ENCODE data around the gene NPR2.

NPR2 gene

DNA sequence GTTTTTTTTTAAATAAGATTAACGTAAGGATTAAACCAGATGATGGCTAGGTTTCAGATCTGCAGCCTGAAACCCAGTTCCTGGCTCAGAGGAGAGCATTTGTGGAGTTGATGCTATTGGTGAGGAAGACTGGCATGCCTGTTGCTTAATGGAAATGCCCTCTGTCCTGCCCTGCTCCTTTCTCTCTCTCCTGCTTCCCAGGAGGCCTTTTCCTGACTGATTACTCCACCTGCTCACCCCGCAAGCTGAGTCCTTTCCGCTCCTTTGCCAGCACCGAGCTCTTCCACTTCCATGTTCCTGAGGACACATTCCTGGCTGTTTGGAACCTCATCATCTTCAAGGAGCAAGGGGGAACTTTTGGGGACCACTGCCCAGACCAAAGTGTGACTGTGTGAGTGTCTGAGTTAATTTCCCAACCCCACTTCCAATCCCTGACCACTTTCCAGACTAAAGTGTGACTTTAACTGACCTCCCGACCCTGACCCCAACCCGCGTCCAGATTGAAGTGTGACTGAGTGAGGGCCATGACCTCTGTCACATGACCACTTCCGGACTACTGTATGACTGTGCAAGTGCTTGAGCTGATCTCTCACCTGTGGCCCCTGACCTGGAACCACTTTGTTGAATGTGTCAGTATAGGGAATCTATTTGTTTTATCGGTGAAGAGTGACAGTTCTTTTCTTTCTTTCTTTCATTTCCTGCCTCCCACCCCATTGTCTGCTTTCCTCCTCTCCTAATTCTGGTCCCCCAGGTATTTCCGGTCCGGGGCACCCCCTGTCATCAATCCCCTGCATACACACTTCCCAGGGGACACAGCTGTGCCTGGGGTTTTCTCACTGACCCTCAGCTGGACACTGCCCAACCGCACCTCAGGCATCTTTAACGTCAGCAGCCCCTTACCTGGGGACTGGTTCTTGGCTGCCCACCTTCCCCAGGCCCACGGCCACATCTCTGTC lies 43.1 kb downstream of the NPR2 start:
- Histone ChIP-seq H2AFZ (ENCODE audit: low read depth, low read length) (no peak overlapping the region), H3K4me1 (ENCODE audit: insufficient read depth, low read length) (peaks cover 12% of the 10 kb centered on the region), H3K4me3 (ENCODE audit: low read length) (no peak overlapping the region), H3K27me3 (ENCODE audit: insufficient read depth, low read length) (no peaks in the 10 kb centered on the region), H3K36me3 (ENCODE audit: insufficient read depth, low read length) (peaks cover 17% of the 10 kb centered on the region), H3K9me3 (ENCODE audit: low read length) (peaks cover 2% of the 10 kb centered on the region)

DNA sequence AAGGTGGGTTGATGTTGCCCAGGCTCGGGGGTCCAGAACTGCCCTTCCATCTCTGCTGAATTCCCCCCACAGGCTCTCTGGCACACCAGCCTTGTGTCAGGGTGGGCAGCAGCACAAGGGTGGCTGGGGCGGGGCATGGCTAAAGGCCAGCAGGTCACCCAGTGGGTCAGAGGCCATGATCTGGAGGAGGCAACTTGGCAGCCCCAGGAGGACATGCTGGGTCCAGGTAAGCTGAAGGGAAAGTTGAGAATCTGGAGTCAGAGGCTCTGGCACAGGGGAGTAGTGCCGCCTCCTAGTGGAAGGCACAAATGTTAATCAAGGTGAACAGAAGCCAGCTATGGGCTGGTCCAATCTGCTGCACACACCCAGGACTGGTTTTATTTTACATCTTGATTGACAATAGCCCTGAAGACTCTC lies 43.8 kb downstream of the NPR2 start:
- Histone ChIP-seq H2AFZ (ENCODE audit: low read depth, low read length) (no peak overlapping the region), H3K27me3 (ENCODE audit: insufficient read depth, low read length) (no peaks in the 10 kb centered on the region), H3K4me3 (ENCODE audit: low read length) (no peak overlapping the region), H3K4me1 (ENCODE audit: insufficient read depth, low read length) (peaks cover 6% of the 10 kb centered on the region), H3K36me3 (ENCODE audit: insufficient read depth, low read length) (peaks cover 17% of the 10 kb centered on the region), H3K9me3 (ENCODE audit: low read length) (peaks cover 2% of the 10 kb centered on the region)

DNA sequence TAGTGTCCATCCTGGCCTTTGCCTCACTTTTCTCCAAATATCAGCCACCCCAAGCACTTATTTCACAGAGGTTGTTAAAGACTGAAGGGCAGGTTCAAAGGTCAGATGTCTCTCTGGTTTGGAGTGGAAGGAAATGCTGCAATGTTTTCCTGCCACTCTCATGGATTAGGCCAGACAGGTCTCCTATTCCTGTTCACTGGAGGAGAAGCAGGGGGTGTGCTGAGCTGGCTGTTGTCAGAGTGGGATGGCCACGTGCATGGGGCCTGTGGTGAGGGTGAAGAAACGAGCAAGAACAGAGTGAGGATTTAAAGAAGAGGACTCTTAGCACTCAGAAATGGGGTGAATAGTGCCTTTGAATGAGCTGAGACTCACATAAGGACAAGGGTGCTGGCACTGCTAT lies 44.4 kb downstream of the NPR2 start:
- H3K27me3 ChIP-seq (ENCODE audit: insufficient read depth, low read length): no peaks in the 10 kb centered on the region

DNA sequence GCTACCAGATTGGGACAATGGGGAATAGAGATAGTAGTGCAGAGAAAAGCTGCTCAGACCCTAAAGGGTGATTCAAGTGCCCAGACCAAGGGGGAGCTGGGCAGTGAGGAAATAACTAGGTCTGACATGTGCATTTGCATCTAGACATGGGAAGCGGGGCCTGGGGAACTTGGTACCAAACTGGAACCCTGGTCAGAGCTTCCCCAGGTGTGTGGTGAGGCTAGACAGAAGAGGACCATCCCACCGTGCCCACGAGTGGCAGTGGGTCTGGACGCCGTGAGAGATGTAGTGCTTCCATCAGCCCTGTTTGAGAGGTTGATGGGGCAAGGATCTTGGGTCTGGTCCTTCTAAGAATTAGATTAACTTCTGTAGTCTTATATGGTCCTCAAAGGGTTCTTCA lies 45.2 kb downstream of the NPR2 start:
- no peak overlapping the region for H2AFZ ChIP-seq (ENCODE audit: low read depth, low read length)
- no peaks in the 10 kb centered on the region for H3K4me1 ChIP-seq (ENCODE audit: insufficient read depth, low read length)

More for the DNA sequence above, 44.4 kb downstream of the NPR2 start:
- peaks cover 2% of the 10 kb centered on the region for H3K9me3 ChIP-seq (ENCODE audit: low read length)
- no peak overlapping the region for H3K4me3 ChIP-seq (ENCODE audit: low read length)
- H3K36me3 ChIP-seq (ENCODE audit: insufficient read depth, low read length): peaks cover 17% of the 10 kb centered on the region
- peaks cover under 1% of the 10 kb centered on the region for H3K4me1 ChIP-seq (ENCODE audit: insufficient read depth, low read length)
- H2AFZ ChIP-seq (ENCODE audit: low read depth, low read length): no peak overlapping the region

DNA sequence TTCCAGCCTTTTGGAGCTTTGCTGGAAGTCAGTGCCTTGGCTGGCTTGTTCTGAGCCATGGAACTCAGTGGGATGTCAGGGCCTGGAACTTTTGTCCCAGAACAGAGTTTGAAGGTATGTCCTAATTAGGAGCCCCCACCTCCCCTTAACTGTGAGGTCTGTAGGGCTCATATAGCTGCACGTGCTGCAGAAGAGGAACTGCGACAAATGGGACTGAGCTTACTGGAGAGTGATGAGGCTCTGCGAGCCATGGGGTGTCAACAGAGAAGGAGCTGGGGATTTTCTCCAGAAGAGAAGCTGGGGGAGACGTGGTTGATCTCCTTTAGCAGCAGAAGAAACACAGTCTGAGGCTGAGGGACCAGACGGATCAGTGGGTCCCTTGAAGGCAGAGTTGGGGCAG lies 48.5 kb downstream of the NPR2 start:
- H3K4me1 ChIP-seq (ENCODE audit: insufficient read depth, low read length): no peaks in the 10 kb centered on the region
- no peaks in the 10 kb centered on the region for H3K27me3 ChIP-seq (ENCODE audit: insufficient read depth, low read length)

More for the DNA sequence above, 45.2 kb downstream of the NPR2 start:
- no peaks in the 10 kb centered on the region for H3K27me3 ChIP-seq (ENCODE audit: insufficient read depth, low read length)
- H3K36me3 ChIP-seq (ENCODE audit: insufficient read depth, low read length): peaks cover 17% of the 10 kb centered on the region
- no peak overlapping the region for H3K4me3 ChIP-seq (ENCODE audit: low read length)
- peaks cover 2% of the 10 kb centered on the region for H3K9me3 ChIP-seq (ENCODE audit: low read length)

DNA sequence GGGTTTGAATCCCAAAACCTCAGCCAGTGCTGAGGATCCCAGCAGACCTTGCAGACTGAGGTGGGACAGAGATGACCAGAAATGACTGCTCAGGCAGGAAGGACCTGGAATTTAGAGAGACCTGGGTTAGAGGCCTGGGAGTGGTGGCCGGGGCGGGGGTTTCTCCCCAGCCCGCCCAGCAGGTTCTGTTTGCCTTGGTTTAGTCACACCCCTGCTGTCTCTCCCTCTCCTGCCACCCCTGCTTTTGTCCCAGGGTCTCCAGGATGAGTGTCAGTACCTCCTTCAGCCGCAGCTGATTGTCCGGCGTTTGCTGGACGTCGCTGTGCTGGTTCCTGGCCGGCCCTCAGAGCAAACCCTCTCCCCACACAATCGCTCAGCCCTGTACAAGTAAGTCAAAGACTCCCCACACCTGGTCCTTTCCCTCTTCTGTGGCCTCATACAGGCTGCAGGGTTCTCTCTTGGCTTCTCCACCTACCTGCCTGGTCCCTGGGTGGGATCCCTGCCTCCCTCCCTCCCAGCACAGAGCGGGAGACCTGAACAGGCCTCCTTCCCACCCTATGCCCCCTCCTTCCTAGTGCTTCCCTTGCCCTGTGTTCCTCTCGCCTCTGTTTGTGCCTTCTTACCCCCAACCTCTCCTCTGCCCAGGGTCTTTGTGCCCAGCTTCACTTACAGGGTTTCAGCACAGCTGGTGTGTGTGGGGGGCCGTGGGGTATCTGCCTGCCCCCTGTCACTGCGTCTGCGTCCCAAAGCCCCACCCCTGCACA lies 49.7 kb downstream of the NPR2 start:
- no peak overlapping the region for H3K4me3 ChIP-seq (ENCODE audit: low read length)
- peaks cover 18% of the 10 kb centered on the region for H3K36me3 ChIP-seq (ENCODE audit: insufficient read depth, low read length)
- H2AFZ ChIP-seq (ENCODE audit: low read depth, low read length): no peak overlapping the region
- H3K4me1 ChIP-seq (ENCODE audit: insufficient read depth, low read length): no peaks in the 10 kb centered on the region
- peaks cover 2% of the 10 kb centered on the region for H3K9me3 ChIP-seq (ENCODE audit: low read length)
- no peaks in the 10 kb centered on the region for H3K27me3 ChIP-seq (ENCODE audit: insufficient read depth, low read length)

More for the DNA sequence above, 48.5 kb downstream of the NPR2 start:
- Histone ChIP-seq H3K4me3 (ENCODE audit: low read length) (no peak overlapping the region), H3K9me3 (ENCODE audit: low read length) (peaks cover 2% of the 10 kb centered on the region), H3K36me3 (ENCODE audit: insufficient read depth, low read length) (peaks cover 22% of the 10 kb centered on the region), H2AFZ (ENCODE audit: low read depth, low read length) (no peak overlapping the region)

DNA sequence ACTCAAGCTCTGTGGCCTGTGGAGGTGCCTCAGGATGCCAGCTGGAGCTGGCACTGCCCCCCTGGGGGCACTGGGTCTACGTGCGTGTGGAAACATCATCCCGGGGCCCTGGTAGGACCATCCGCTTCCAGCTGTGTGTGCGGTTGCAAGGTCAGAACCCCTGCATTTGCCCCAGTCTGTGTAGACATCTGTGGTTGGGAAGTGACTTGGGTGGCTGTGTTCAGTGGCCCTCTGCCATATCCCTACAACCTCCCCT lies 50.2 kb downstream of the NPR2 start:
- no peak overlapping the region for H2AFZ ChIP-seq (ENCODE audit: low read depth, low read length)
- peaks cover 19% of the 10 kb centered on the region for H3K36me3 ChIP-seq (ENCODE audit: insufficient read depth, low read length)
- H3K4me1 ChIP-seq (ENCODE audit: insufficient read depth, low read length): no peaks in the 10 kb centered on the region

DNA sequence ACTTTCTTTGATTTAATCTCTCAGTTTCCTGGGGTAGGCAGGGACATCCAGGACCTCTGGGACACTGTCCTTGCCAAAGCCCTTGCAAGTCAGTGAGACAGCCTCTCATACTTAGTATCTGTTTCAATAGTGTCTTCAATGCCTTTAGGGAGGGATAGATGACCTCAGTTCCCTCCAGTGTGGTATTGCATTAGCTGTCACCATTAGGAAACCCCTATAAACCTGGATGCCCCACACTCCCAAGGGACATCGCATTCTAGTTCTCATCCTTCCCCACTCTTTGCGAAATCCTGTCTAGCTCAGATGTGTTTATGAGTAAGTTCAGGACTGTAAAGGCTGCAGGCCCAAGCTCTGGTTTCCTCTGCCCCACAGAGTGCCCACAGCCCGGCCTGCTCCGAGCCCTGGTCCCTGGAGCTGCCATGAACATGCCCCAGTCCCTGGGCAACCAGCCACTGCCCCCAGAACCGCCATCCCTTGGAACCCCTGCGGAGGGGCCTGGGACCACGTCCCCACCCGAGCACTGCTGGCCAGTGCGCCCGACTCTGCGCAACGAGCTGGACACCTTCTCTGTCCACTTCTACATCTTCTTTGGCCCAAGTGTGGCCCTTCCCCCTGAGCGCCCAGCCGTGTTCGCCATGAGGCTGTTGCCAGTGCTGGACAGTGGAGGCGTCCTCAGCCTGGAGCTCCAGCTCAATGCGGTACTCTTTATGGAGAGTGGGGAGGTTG lies 50.8 kb downstream of the NPR2 start:
- H3K4me3 ChIP-seq (ENCODE audit: low read length): no peak overlapping the region
- no peaks in the 10 kb centered on the region for H3K4me1 ChIP-seq (ENCODE audit: insufficient read depth, low read length)
- no peak overlapping the region for H2AFZ ChIP-seq (ENCODE audit: low read depth, low read length)
- no peaks in the 10 kb centered on the region for H3K27me3 ChIP-seq (ENCODE audit: insufficient read depth, low read length)
- peaks cover 1% of the 10 kb centered on the region for H3K9me3 ChIP-seq (ENCODE audit: low read length)
- peaks cover 23% of the 10 kb centered on the region for H3K36me3 ChIP-seq (ENCODE audit: insufficient read depth, low read length)

More for the DNA sequence above, 50.2 kb downstream of the NPR2 start:
- Histone ChIP-seq H3K27me3 (ENCODE audit: insufficient read depth, low read length) (no peaks in the 10 kb centered on the region), H3K4me3 (ENCODE audit: low read length) (no peak overlapping the region), H3K9me3 (ENCODE audit: low read length) (peaks cover 2% of the 10 kb centered on the region)

DNA sequence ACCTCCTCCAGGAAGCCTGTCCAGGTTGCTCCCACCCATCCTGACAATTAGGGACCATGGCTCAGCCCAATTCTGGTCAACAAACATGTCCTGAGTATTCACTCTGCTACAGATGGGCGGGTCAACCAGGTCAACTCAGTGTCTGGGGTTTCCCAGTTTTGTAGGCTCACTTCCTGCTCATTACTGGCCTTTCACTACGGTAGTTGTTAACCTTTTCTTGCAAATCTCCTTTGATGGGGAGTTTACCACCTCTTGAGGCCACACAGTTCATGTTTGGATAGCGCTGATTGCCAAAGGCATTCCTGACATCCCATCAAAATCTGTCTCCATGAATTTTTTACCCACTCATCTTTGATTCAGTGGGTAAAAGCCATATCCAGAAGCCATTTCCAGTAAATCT lies 51.4 kb downstream of the NPR2 start:
- H3K4me1 ChIP-seq (ENCODE audit: insufficient read depth, low read length): no peaks in the 10 kb centered on the region
- H3K4me3 ChIP-seq (ENCODE audit: low read length): no peak overlapping the region
- H2AFZ ChIP-seq (ENCODE audit: low read depth, low read length): no peak overlapping the region
- H3K36me3 ChIP-seq (ENCODE audit: insufficient read depth, low read length): peaks cover 27% of the 10 kb centered on the region
- no peaks in the 10 kb centered on the region for H3K9me3 ChIP-seq (ENCODE audit: low read length)
- H3K27me3 ChIP-seq (ENCODE audit: insufficient read depth, low read length): no peaks in the 10 kb centered on the region

DNA sequence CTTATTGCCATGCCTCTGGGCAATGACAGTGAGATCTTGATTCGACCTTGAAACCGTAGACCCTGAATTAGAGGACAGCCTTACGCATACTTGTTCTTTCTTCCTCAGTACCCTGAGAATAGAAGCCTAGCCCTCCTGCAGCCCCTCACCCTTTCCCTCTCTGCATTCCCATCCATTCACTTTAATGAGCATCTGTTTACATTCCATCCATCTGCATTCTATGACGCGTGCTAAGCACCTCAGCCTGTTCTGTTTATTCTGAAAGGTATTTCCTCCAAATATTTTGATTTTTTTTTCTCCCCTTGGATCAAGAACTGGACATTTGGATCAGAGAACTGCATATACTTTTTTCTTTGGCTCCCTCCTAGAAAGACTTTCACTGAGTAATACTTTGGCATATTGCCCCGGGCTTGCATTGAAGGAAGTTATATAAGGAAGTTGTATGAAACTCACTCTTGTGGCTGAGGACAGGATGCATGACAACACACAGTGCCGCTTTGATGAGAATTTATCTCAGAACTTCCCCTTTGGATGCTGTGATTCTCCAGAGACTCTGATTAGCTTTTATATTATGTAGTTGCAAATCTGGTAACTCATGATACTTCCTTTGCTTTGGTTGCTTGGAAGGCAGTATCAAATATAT lies 53.4 kb downstream of the NPR2 start:
- no peaks in the 10 kb centered on the region for H3K4me1 ChIP-seq (ENCODE audit: insufficient read depth, low read length)
- H2AFZ ChIP-seq (ENCODE audit: low read depth, low read length): no peak overlapping the region
- H3K36me3 ChIP-seq (ENCODE audit: insufficient read depth, low read length): peaks cover 39% of the 10 kb centered on the region

DNA sequence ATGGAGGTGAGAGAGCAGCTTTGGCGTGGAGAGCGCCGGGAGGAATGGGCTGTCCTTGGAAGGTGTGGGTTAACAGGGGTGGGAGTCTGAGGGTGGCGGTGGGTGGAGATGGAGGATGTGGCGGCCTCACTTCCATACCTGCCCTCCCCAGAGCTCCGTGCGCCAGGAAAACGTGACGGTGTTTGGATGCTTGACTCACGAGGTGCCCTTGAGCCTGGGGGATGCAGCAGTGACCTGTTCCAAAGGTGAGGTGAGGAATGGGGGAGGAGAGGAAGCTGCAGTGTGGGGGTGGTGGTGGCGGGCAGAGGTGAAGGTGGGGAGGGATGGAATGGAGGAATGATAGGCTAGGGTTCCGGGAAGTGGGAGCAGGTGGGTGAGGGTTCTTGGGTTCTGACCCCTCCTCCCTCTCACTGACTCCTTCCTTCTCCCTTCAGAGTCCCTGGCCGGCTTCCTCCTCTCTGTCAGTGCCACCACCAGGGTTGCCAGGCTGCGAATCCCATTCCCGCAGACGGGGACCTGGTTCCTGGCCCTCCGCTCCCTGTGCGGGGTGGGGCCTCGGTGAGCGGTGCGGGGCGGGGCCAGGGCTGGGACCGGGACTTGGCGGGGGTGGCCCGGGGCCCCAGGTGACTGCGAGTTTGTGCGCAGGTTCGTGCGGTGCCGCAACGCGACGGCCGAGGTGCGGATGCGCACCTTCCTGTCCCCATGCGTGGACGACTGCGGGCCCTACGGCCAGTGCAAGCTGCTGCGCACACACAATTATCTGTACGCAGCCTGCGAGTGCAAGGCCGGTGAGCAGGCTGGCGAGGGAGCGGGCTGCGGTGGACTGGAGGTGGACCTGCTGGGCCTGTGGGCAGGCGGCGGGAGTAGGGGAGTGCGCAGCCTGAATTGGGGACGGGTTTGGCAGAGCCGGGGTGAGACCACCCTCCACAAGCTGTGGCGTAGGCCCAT lies 54.7 kb downstream of the NPR2 start:
- Histone ChIP-seq H3K9me3 (ENCODE audit: low read length) (no peaks in the 10 kb centered on the region), H3K4me3 (ENCODE audit: low read length) (no peak overlapping the region), H2AFZ (ENCODE audit: low read depth, low read length) (no peak overlapping the region), H3K4me1 (ENCODE audit: insufficient read depth, low read length) (no peaks in the 10 kb centered on the region), H3K27me3 (ENCODE audit: insufficient read depth, low read length) (no peaks in the 10 kb centered on the region), H3K36me3 (ENCODE audit: insufficient read depth, low read length) (peaks cover 41% of the 10 kb centered on the region)

More for the DNA sequence above, 53.4 kb downstream of the NPR2 start:
- no peaks in the 10 kb centered on the region for H3K9me3 ChIP-seq (ENCODE audit: low read length)
- H3K4me3 ChIP-seq (ENCODE audit: low read length): no peak overlapping the region
- H3K27me3 ChIP-seq (ENCODE audit: insufficient read depth, low read length): no peaks in the 10 kb centered on the region
